A549 (cell line): ENCODE measurements around the gene CACTIN.

ENCODE experiments used
- POLR2A ChIP-seq: IDR thresholded peaks from 2 replicates; pipeline ENCODE4 v1.6.1; 2012; ENCODE audit warnings: mild to moderate bottlenecking, low read length
- ZFP36 ChIP-seq: fragments of 450-650 bp; IDR thresholded peaks from 2 replicates; pipeline ENCODE4 v1.6.1; 2014; ENCODE audit warnings: borderline replicate concordance; ENCODE audit not compliant: partially characterized antibody

DNA sequence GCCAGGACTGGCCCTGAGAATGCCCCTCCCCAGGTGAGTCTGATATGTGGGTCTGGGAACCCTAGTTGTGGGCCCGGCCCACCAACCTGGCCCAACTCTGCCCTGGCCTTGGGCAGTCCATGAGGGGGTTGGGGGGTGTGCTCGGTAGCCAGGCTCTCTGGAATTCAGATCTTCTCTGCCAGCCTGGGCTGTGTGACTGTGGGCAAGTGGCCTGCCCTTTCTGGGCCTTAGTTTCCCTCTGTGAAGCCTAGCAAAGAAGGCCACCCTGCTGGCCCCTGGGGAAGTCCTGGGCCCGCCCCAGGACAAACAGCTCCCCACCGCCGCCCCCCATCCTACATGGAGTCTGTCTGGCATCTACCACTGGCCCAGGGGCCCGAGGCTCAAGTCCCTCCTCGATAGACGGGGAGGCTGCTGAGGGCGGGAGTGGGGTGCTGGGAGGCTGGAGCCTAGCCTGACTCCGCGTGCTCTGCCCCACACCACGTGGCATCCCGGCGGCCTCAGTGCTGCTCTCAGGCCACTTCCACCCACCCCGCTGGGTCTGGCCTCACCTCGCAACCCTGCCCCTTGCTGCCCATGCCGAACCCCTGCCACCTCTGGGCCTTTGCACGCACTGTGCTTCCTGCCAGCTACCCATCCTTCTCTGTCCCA lies 11.6 kb downstream of the CACTIN start:
- TF ChIP-seq POLR2A = no peak
- TF ChIP-seq ZFP36 = no peak
